NCI-H2081 treated with DMSO at 0.1 percent for 48 hours (cell line): ENCODE results near the gene NTM.

Experiments
- DNase-seq: peaks from one replicate; lab custom pipeline; 2025; lab: John Stamatoyannopoulos, UW

The NTM gene

GRCh38 chr11:131737357-131737756, 366.9 kb downstream of the NTM start:
- no peak for DNase-seq

DNA sequence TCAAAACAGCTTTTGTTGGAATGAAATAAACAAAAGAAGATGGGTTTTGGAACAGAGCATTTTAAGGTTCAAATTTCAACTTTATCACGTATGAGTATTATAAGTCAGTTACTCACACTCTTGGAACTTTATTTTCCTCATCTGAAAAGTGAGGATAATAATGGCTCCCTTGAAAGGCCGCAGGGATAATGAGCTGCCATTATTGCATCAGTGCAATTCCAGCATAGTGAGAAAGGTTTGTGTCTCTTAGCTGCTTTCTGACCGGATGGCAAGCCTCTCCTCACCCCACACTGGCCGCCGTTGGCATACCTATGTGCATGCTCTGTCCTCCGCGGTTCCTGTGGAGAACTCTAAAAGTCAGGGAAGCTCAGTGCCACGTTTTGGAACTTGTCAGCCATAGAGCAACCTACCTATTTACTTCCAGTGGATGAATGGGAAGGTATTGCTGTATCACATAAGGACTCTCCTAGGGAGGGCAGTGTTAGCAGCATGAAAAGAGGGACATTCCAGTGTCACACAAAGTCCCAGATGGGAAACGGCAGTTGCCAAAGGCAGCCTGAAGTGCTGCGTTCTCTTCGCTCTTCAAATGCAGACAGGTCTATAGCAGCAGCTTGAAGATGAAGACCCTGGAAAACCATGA, 368.9 kb downstream of the NTM start:
- no peak for DNase-seq

GRCh38 chr11:131744847-131745246, 374.4 kb downstream of the NTM start:
- no peak for DNase-seq

- DNase-seq, result no peak
Observed at GRCh38 chr11:131745405-131745804, 375.0 kb downstream of the NTM start.

DNA sequence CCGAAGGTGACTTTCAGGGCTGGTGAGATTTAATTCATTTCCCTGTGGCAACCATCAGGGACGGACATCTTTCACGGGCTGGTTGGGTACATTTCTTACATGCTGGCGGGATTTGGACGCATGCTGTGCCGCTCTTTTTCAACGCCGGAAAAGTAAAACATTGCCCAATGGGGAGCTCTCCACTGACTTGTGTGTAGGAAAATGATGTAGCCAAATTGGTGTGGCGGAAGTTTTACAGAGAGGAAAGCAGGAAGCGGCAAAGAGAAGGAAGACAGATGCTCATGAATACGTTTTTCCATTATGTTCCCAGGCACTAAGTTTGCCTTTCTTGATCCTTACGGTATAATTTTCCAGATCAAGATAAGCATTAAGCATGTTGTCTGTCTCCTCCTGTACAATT, 375.8 kb downstream of the NTM start:
- DNase-seq, result no peak

GRCh38 chr11:131748151-131749050, 378.0 kb downstream of the NTM start:
- DNase-seq, result peak; percentile 11

GRCh38 chr11:131749101-131749500, 378.7 kb downstream of the NTM start:
- DNase-seq, result no peak

GRCh38 chr11:131750152-131750551, 379.7 kb downstream of the NTM start:
- DNase-seq, result no peak

DNA sequence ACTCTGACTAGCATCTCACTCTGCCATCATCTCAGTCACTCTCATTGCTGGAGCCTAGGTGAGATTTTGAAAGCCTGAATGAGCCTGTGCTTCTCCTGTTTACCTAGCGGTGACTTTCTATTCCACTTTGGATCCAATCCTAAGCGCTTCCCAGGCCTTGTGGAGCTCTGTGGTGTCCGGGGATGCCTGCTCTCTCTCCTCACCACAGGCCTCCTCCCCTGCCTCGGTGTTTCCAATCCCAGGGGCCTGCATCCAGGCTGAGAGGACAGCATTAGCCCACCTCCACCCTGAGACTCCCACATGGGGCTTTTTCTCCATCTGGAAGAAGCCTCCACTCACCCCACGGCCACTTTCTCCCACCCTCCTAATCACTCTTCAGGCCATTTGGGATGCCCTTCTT, 380.3 kb downstream of the NTM start:
- DNase-seq, result no peak

GRCh38 chr11:131754671-131755070, 384.3 kb downstream of the NTM start:
- DNase-seq, result no peak

DNA sequence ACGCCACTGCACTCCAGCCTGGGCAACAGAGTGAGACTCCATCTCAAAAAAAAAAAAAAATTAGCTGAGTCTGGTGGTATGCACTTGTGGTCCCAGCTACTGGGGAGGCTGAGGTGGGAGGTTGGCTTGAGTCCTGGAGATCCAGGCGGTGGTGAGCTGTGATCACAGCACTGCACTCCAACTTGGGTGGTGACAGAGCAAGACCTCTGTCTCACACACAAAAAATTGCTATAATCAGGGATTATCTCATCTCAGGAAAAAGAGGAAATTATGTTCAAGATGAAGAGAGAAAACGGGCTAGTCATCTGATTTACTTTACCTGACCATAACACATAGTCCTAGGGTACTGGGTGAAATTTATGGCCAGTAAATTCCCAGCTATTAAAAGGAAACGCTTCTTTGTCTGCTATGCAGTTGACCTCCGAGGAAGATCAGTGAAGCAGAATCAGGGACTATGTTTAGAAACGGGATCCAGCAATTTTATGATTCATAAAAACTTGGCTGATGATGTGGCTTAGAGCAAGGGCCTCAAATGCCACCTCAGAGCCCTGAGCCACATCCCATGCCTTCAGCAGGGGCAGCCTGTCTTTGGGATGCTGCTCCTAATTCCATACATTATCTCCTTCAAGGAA, 386.2 kb downstream of the NTM start:
- DNase-seq, result no peak

DNA sequence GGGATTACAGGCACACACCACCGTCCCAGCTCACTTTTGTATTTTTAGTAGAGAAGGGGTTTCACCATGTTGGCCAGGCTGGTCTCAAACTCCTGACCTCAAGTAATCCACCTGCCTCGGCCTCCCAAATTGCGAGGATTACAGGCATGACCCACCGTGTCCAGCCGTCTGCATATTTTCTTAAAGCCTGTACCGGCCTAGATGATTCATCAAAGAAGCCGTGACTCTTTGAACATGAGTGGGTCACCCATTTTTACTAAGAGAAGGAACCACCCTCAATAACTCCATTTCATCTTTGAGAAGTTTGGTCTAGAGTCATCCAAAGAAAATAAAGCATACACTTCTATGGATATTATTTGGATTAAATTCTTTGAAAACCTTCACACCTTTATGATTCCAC, 388.3 kb downstream of the NTM start:
- DNase-seq, result no peak

DNA sequence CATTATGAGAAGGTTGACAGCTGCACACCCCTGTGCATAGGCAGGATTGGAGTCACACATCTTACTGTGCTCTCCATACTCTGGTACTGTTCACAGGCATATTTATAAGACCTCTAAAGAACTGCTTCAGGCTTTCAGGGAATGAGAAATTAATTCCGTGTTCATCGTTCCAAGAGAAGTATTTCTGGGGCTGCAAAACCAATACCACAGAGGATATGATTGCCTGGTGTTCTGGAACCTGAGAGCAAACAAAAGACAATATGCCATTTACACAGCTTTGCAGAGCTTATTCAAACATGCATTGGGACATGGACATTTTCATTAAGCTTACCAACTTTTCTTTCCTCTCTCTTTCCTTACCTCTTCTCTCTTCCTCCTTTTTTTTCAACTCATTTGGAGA, 388.7 kb downstream of the NTM start:
- no peak for DNase-seq

DNA sequence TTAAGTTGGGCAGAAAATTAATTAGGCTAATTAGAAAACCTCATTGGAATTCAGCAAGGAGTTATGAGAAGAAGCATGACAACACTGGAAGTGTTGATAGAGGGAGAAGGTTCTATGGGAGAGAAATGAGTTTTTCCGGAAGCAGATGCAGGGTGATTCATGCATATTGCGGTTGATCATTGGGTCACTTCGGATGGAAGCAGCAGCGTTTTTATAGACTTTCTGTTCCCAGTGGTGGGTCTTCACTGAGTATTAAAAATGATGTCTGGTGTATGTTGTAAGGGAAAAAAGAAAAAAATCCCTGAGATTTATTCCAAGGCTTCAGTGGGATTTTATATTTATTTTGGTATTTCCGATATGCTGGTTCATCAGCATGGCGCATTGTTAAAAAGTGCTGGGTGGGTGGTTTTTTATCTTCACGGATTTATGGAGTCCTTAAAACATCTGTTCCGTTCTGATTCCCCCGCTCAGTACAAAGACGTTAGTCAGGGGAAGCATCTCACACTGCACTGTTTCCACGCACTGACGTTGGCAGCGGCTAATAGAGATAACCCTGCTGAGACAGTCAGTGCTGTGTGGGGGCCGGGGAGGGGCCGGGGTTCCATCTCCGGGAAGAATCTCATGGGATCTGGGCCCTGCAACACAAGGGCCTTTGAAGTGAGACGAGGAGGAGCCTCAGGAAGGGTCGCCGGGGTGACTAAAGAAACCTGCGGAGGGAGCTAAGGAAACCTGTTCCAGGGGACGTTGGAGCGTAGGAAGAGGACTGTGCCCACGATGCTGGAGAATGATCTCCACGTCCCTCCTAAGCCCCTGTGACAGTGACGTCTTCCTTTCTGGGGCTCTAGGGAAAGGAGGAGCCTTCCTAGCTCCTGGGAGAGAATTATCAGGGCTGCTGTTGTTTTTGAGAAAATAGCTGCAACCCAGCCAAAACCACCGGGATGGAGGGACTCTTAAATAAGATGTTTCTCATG, 390.0 kb downstream of the NTM start:
- DNase-seq, result no peak

- DNase-seq, result no peak
Observed at GRCh38 chr11:131762346-131763110, 392.1 kb downstream of the NTM start.

DNA sequence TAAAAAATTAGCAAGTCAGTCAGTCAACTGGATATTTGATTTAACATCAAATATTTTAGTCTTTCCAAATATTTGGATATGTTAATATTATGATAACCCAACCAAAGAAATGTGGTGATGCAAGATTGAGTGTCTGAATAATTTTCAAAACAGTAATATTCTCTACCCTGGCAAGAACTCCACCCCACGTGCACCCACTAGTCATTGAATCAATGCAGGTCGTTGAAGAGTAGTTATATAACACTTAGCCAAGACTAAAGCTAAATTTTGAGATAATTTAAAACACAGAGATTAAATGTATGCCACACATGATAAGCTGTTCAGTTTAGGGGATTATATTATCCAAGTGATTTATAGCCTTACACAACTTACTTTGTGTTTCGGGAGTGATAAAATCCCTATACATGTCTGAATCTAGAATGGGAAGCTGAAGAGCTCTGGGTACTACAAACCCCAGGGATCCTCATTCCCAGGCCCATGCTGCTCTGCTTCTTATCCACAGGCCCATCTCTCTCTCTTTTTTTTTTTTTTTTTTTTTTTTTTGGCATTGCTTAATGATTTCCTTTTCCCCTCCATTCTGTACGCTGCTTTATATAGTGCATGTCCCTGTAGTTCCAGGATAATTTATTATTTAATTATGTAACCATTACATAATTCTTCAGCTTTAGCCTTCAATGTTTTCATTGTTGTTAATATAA, 392.9 kb downstream of the NTM start:
- no peak for DNase-seq

- no peak for DNase-seq
Observed at GRCh38 chr11:131764126-131764525, 393.7 kb downstream of the NTM start.

GRCh38 chr11:131764649-131765048, 394.2 kb downstream of the NTM start:
- DNase-seq, result no peak

- DNase-seq, result no peak
Observed at GRCh38 chr11:131766637-131767036, 396.2 kb downstream of the NTM start.

GRCh38 chr11:131767421-131767820, 397.0 kb downstream of the NTM start:
- no peak for DNase-seq
